Liver (tissue), 9 donors: Measurements from ENCODE around the gene POTEH. TPM values are rescaled to one million over a fixed set of nuclear protein-coding genes. Genes with fewer than 3 reads are reported as not detected.
"Not testable (repeated sequence)": the region's sequence is repeated elsewhere in the genome, so short reads cannot be mapped to it uniquely, and the experiment has no call there.

ENCODE experiments used
- DNase-seq: peaks from one replicate; pipeline ENCODE4 v3.0.0-alpha.2; 2017; ENCODE audit warnings: low spot score
- H3K27ac ChIP-seq, 2 donors: one replicate each; pipeline ENCODE4 v1.7.0; 2013; ENCODE audit warnings: inconsistent platforms in 2 of 2, low read length in 2 of 2, control low read depth in 1 of 2, low read depth in 1 of 2, mild to moderate bottlenecking in 1 of 2
- H3K27me3 ChIP-seq, 4 donors: one replicate each; pipeline versions ENCODE4 v1.6.1 to v1.7.0; 2013; ENCODE audit warnings: low read length in 3 of 4, inconsistent platforms in 1 of 4, mild to moderate bottlenecking in 1 of 4, moderate library complexity in 1 of 4; ENCODE audit not compliant: control insufficient read depth in 4 of 4, insufficient read depth in 4 of 4
- H3K36me3 ChIP-seq, 4 donors: one replicate each; pipeline versions ENCODE4 v1.6.1 to v1.7.0; 2013; ENCODE audit warnings: low read length in 3 of 4, mild to moderate bottlenecking in 3 of 4, low read depth in 1 of 4, moderate library complexity in 1 of 4; ENCODE audit not compliant: control insufficient read depth in 4 of 4, insufficient read depth in 3 of 4
- H3K4me1 ChIP-seq, 4 donors: one replicate each; pipeline versions ENCODE4 v1.6.1 to v1.7.0; 2013; ENCODE audit warnings: low read length in 3 of 4, mild to moderate bottlenecking in 3 of 4, moderate library complexity in 1 of 4; ENCODE audit not compliant: control insufficient read depth in 4 of 4, insufficient read depth in 4 of 4
- H3K4me3 ChIP-seq, 3 donors: one replicate each; pipeline versions ENCODE4 v1.6.1 to v1.7.0; 2013; ENCODE audit warnings: low read length in 3 of 3, control low read depth in 1 of 3, low read depth in 1 of 3, mild to moderate bottlenecking in 1 of 3
- H3K9ac ChIP-seq, 2 donors: one replicate each; pipeline ENCODE4 v1.7.0; 2013; ENCODE audit warnings: low read length in 2 of 2, mild to moderate bottlenecking in 2 of 2, moderate library complexity in 2 of 2, control low read depth in 1 of 2, low read depth in 1 of 2
- H3K9me3 ChIP-seq, 4 donors: one replicate each; pipeline versions ENCODE4 v1.6.1 to v1.7.0; 2013; ENCODE audit warnings: low read length in 3 of 4; ENCODE audit not compliant: control insufficient read depth in 4 of 4
- WGBS: extraction: QIAGEN DNeasy Blood & Tissue Kit; methylation state at CpG from one replicate; pipeline ENCODE4 v1.1.7; 2013; 5-methylcytosine and 5-hydroxymethylcytosine counted together
- polyA plus RNA-seq, 2 donors: library from polyadenylated mRNA; stranded (reverse) in 1 of 2; unstranded in 1 of 2; fragments of 200-250 nt in 1 of 2; fragments of >200 nt in 1 of 2; fragmentation: Nextera tagmentation in 1 of 2; extraction: Ambion mirVana in 1 of 2; gene quantifications; one replicate each; pipeline versions ENCODE4 v1.2.1 to v1.2.3, GENCODE V29; 2013 to 2015
- total RNA-seq, 2 donors: library from RNA; depleted of rRNA; stranded (reverse); fragments of >200 nt; gene quantifications; one replicate each; pipeline ENCODE4 v1.2.3, GENCODE V29; 2014
- donor health status: healthy.
- donor health status: healthy.
- donor health status: healthy.
- donor health status: healthy.
- donor health status: healthy.

The POTEH gene
- not detected for total RNA-seq
- not detected for polyA plus RNA-seq

DNA sequence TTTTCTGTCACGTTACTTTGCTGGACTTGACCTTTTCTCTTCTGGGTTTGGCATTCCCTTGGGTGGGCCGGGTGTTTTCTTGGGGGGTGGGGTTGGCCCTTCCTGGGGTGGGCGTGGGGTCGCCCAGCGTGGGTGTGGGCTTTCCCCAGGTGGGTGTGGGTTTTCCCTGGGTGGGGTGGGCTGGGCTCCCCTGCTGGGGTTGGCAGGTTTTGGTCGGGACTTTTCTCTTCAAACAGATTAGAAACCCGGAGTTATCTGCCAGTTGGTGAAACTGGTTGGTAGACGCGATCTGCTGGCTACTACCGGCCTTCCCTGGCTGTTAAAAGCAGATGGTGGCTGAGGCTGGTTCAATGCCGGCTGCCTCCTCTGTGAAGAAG lies at the start of gene POTEH:
TSS of gene POTEH (plus strand) at position 278 of the 377 bp plus-strand sequence. CDS start at position 330, 52 bp downstream.
- not testable (repeated sequence) for H3K9me3 ChIP-seq, H3K27me3 ChIP-seq
- WGBS = 88% methylated on average over 7 of the region's 11 CpGs

DNA sequence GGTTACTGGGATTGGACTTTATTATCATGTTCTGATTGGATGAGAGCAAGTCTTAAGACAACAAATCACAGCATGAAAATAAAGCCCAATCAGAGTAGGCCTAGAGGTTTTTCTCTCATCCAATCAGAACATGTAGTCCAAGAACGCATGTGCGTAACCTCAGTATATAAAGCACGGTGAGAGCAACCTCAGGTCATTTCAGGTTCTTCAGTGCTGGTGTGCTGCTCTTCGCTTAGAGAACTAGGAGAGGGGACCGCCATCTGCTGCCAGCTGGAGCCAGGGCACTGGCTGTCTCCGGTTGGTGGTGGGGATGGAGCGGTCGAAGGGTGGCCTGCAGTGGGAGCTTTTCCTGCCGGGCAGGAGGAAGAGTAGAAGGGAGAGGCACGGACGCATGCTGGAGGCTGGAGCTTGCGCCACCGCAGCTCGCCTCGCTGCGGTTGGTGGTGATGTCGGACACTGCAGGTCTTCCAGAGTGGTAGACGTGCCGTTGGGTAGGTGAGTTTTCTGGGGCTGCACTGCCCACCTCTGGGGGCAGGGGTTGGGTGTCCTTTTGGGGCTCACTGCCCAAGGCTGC lies 47.5 kb upstream of the POTEH start:
- H3K27ac ChIP-seq, H3K9ac ChIP-seq, H3K27me3 ChIP-seq, H3K36me3 ChIP-seq, H3K4me1 ChIP-seq, DNase-seq, H3K9me3 ChIP-seq, H3K4me3 ChIP-seq: not testable (repeated sequence)
- whole genome bisulfite sequencing = 88% methylated on average over 5 of the region's 19 CpGs

More for the DNA sequence above, at the start of gene POTEH:
- H3K36me3 ChIP-seq, H3K27ac ChIP-seq, H3K9ac ChIP-seq, H3K4me3 ChIP-seq, H3K4me1 ChIP-seq, DNase-seq: not testable (repeated sequence)

DNA sequence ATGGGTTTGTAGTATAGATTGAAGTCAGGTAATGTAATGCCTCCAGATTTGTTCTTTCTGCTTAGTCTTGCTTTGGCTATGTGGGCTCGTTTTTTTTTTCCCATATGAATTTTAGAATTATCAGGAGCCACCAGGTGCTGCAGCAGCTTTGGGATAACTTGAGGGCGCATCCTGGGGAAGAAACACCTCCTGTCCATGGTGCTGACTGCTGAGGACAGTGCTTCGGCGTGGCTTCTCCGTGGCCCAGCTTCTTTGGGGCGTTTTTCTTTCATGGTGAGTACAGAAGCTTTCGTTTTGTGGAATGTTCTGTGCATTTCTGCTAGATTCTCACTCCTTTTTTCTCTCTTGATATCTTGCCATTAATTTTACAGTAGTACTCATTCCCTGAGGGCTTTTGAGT lies 37.9 kb upstream of the POTEH start:
- DNase-seq, H3K27ac ChIP-seq, H3K9me3 ChIP-seq, H3K4me1 ChIP-seq, H3K27me3 ChIP-seq, H3K4me3 ChIP-seq, H3K9ac ChIP-seq, H3K36me3 ChIP-seq: not testable (repeated sequence)
- 39% methylated on average over 6 of the region's 7 CpGs for WGBS

DNA sequence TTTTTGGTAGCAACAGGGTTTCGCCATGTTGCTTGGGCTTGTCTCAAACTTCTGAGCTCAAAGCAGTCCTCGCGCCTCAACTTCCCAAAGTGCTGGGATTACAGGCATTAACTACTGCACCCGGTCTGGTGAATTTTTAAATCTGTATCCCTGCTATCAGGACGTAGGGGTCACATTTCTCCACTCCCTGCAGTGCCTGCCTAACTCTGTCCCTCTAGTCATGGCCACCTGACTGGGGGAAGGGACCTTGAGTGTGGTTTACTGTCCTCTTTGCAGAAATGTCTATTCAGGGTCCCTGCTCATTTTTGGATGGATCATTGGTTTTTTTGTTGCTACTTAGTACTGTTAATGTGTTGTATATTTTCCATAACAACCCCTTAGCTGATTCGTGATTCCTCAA lies 37.1 kb upstream of the POTEH start:
- no CpG with 5 or more reads among the region's 6 CpGs for WGBS
- H3K36me3 ChIP-seq, H3K9ac ChIP-seq, H3K27ac ChIP-seq, H3K27me3 ChIP-seq, H3K4me1 ChIP-seq, DNase-seq, H3K9me3 ChIP-seq, H3K4me3 ChIP-seq: not testable (repeated sequence)

DNA sequence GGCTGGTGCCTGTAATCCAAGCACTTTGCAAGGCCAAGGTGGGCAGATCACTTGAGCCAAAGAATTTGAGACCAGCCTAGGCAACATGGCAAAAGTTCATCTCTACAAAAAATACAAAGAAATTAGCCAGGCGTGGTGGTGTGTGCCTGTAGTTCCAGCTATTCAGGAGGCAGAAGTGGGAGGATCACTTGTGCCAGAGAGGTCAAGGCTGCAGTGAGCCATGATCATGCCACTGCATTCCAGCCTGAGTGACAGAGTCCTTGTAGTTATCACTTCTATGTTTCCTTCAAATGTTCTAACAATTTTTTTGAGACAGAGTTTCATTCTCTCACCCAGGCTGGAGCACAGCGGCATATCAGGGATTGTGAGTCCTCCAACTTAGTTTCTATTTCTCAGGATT lies 36.6 kb upstream of the POTEH start:
- 60% methylated on average over 2 of the region's 2 CpGs for WGBS
- not testable (repeated sequence) for H3K9ac ChIP-seq

DNA sequence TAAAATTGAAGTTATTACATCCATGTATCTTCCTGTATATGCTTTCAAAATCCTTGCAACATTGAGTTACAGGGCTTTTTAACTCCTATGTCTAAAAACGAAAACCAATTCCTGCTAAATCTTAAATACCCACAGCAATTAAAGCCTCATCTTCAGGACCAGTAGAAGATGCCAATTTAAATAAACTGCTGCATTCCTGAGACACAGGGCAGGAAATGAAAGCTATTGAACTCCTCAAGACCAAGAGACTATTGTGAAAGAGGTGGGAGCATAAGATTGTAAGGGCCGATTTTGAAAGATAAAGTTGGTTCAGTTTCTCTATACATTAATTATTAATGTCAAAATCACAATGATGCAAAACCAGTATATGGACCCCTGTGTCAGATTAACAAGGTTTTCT lies 28.7 kb upstream of the POTEH start:
- H3K9ac ChIP-seq, H3K36me3 ChIP-seq, H3K4me3 ChIP-seq, H3K27ac ChIP-seq, H3K4me1 ChIP-seq, H3K9me3 ChIP-seq, DNase-seq, H3K27me3 ChIP-seq: not testable (repeated sequence)
- no CpG with 5 or more reads among the region's 2 CpGs for WGBS

More for the DNA sequence above, 36.6 kb upstream of the POTEH start:
- not testable (repeated sequence) for H3K9me3 ChIP-seq, H3K4me3 ChIP-seq, H3K4me1 ChIP-seq, H3K36me3 ChIP-seq, H3K27ac ChIP-seq, DNase-seq, H3K27me3 ChIP-seq

DNA sequence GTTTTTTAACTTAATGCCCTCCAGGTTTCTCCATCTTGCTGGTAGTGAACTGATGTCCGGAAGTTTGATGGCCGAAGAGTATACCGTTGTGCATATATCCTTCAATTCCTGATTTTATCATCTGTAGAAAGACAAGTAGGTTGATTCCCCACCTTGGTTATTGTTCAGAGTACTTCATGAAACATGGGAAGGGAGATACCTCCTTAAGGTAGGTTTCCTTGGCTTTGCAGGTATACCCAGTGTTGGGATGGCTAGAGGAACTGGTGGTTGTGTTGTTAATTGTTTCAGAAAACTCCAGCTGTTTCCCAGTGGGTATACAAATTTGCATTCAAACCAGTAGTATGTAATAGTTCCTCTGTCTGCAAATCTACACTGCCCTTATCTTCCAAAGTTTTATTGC lies 25.1 kb upstream of the POTEH start:
- not testable (repeated sequence) for DNase-seq, H3K9me3 ChIP-seq, H3K27ac ChIP-seq, H3K27me3 ChIP-seq, H3K9ac ChIP-seq, H3K4me1 ChIP-seq, H3K4me3 ChIP-seq, H3K36me3 ChIP-seq
- 71% methylated on average over 1 of the region's 3 CpGs for WGBS

DNA sequence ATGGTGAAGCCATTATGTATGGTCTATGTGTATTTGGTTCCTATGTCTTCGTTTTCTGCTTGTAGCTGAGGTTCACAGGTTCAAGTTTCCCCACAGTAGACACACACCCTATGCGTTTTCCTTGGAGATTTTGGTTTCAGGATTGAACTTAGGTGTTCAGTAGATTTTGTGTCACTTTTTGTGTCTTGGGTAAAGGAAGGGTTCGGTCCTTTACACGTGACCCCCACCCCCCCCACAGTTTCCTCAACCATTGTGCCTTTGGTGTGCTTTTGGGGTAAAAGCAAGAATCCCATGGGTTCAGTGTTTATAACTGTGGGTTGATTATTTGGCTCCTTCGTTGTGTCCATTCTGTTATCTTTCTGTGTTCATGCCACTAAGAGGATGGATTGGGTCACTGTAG lies 24.3 kb upstream of the POTEH start:
- H3K27ac ChIP-seq, H3K9me3 ChIP-seq, H3K4me1 ChIP-seq, H3K9ac ChIP-seq, H3K4me3 ChIP-seq, DNase-seq, H3K27me3 ChIP-seq, H3K36me3 ChIP-seq: not testable (repeated sequence)
- WGBS = 55% methylated on average over 5 of the region's 5 CpGs

DNA sequence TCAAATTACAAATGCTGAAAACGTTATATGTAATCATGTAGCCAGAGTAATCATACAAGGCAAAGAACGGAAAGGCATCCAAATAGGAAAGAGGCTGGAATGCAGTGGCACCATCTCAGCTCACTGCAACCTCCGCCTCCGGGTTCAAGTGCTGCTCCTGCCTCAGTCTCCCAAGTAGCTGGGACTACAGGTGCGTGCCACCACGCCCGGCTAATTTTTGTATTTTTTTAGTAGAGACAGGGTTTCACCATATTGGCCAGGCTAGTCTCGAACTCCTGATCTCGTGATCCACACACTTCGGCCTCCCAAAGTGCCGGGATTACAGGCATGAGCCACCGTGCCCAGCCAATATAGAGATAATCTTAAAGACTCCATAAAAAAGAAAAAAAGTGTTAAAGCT lies 20.4 kb upstream of the POTEH start:
- not testable (repeated sequence) for H3K4me1 ChIP-seq, DNase-seq, H3K4me3 ChIP-seq, H3K27me3 ChIP-seq, H3K9ac ChIP-seq, H3K9me3 ChIP-seq, H3K36me3 ChIP-seq, H3K27ac ChIP-seq
- 80% methylated on average over 7 of the region's 12 CpGs for WGBS
